ENCODE results near the gene LMBRD1.

GRCh38 chr6:69817358-69817757 is 20.5 kb upstream of the LMBRD1 start:
- TF ChIP-seq POLR2AphosphoS5 (IDR thresholded peaks at IDR 0.05; ENCODE audit: borderline replicate concordance, low read depth, low read length) (no peak), EZH2 (IDR thresholded peaks at IDR 0.05) (no peak)
